ENCODE measurements around the gene BCL6.

- TF ChIP-seq CHD4 (IDR thresholded peaks at IDR 0.05; ENCODE audit: insufficient read depth, insufficient replicate concordance, low read depth, low read length, poor library complexity, severe bottlenecking) = no peak
- no peak for TF ChIP-seq GTF3C2 (IDR thresholded peaks at IDR 0.05; ENCODE audit: borderline replicate concordance, extremely low read depth, insufficient read length)
- TF ChIP-seq CHD1 (IDR thresholded peaks at IDR 0.05; ENCODE audit: low read length) = no peak
- no peak for TF ChIP-seq MAZ (CRISPR knock-in tag; conservative IDR thresholded peaks at IDR 0.05 in 1 of 2, IDR thresholded peaks at IDR 0.05 in 1 of 2)
- no peak for TF ChIP-seq E2F5 (CRISPR knock-in tag; IDR thresholded peaks at IDR 0.05)
- TF ChIP-seq POLR2A (conservative IDR thresholded peaks at IDR 0.05) = no peak
Measured at GRCh38 chr3:187741403-187742350, 3.6 kb downstream of the BCL6 start.
